GM12891 (cell line): ENCODE data around the gene LTBP2.

Experiments used
- PAX5 ChIP-seq: IDR thresholded peaks from 2 replicates; pipeline ENCODE4 v1.6.1; 2011; ENCODE audit warnings: low read length, moderate library complexity, mild to moderate bottlenecking; ENCODE audit not compliant: insufficient read depth, severe bottlenecking
- POLR2A ChIP-seq: IDR thresholded peaks from 2 replicates; pipeline ENCODE4 v1.6.1; 2011; ENCODE audit warnings: low read depth, low read length, control low read depth

DNA sequence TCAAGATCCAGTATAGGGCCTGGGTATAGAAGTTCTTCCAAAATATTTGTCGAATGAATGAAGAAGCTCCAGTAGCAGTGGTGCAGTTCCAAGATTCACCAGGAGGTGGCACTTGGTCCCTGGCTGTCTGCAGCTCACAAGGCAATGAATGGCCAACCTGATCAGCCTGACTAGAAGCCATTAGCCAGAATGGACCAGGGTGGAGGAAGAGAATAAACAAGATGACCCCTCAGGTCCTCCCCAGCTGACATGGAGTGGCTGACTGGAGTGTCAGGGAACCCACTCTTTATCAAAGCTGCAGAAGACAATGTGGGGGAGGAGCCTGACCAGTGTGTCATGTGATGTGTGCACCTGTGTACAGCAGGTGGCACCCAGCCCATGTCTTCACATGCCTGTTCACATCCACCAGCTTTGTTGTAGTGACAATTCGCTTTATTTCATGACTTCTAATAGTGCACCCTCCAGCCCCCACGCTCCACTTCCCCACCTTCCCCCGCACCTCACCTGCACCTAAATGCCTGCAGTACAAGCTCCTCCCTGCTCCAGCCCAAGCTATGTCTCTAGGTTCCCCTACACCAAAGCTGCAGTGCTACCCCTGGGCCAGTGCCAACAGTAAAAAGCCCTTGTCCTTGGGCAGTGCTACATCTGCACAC lies 3.0 kb downstream of the LTBP2 start:
- no peak for TF ChIP-seq POLR2A
- TF ChIP-seq PAX5 = no peak
